Stimulated activated naive CD4-positive, alpha-beta T cell treated with Interleukin-2 at 50 U/mL for 16 hours (primary cell): Measurements from ENCODE around the gene CAV1.
"Not testable (repeated sequence)": the region's sequence is repeated elsewhere in the genome, so short reads cannot be mapped to it uniquely, and the experiment has no call there.

Experiments used
- DNase-seq: peaks from one replicate; lab custom pipeline; 2025; lab: John Stamatoyannopoulos, UW

CAV1 gene, protein sequence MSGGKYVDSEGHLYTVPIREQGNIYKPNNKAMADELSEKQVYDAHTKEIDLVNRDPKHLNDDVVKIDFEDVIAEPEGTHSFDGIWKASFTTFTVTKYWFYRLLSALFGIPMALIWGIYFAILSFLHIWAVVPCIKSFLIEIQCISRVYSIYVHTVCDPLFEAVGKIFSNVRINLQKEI

GRCh38 chr7:116524609-116525297 is at the start of gene CAV1:
Gene CAV1 (plus strand): TSS chr7:116525036. CDS start chr7:116525063, 27 bp downstream.
- DNase-seq = peak; percentile 19

- no peak for DNase-seq
Observed at GRCh38 chr7:116477625-116478024, 47.2 kb upstream of the CAV1 start.

- no peak for DNase-seq
Observed at GRCh38 chr7:116478834-116479233, 46.0 kb upstream of the CAV1 start.

GRCh38 chr7:116483271-116483942 is 41.4 kb upstream of the CAV1 start:
- no peak for DNase-seq

- not testable (repeated sequence) for DNase-seq
Observed at GRCh38 chr7:116484389-116484788, 40.4 kb upstream of the CAV1 start.

GRCh38 chr7:116487907-116488521 is 36.8 kb upstream of the CAV1 start:
- DNase-seq = no peak

GRCh38 chr7:116490351-116490750 is 34.5 kb upstream of the CAV1 start:
- no peak for DNase-seq

GRCh38 chr7:116491887-116492653 is 32.8 kb upstream of the CAV1 start:
- no peak for DNase-seq

- DNase-seq = no peak
Observed at GRCh38 chr7:116492654-116493109, 32.2 kb upstream of the CAV1 start.

DNA sequence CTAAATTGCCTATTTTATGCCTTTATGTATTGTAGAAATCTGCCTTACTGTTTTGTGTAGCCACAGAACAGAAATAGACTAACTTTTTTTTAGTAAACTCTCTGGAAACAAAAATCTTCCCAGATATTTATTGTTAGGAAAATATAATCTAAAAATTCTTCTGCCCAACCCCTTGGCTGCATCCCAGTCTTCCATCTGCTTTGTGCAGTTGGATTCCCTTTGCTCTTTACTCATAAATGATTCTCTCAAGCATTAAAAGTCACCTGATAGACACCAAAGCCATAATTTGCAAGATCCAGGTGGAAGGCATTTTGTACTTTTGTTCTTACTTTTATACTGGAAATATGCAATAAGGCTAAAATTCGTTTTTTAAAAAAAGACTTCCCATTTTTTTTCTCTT is 31.4 kb upstream of the CAV1 start:
- no peak for DNase-seq

DNA sequence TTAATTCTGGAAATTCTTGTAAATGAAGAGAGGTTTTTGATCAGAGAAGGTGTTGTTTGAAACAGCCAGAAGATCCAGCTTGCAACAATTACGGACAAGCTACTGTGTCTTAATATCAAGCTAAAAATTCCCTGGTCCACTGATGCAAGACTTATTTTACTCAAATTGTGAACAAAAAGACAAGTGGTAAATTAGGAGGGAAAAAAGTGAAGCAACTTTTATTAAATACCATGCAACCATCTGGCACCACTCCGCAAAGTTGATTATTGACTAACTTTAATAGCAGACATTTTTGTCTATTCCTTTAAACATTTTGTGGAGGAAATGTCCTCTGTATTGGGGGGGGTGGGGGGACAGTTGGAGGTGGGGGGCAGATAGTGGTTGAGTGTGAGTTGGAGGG is 30.4 kb upstream of the CAV1 start:
- no peak for DNase-seq

DNA sequence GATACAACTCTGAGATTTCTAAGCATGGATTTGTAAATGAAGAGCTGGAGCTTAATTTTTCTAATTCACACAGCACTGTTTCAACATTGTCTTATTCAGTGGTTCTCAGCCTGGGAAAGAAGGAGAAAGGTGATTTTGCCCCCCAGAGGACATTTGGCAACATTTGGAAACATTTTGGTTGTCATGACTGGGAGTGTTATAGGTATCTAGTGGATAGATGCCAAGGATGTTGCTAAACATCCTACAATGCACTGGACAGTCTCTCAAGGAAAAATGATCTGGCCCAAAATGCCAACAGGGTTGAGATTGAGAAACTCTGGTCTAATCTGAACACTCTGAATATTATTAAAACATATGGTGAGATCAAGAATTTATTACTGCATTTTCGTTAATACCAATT is 29.1 kb upstream of the CAV1 start:
- DNase-seq = no peak

GRCh38 chr7:116496653-116497052 is 28.2 kb upstream of the CAV1 start:
- no peak for DNase-seq

- no peak for DNase-seq
Observed at GRCh38 chr7:116497708-116498107, 27.1 kb upstream of the CAV1 start.

GRCh38 chr7:116499168-116500077 is 25.4 kb upstream of the CAV1 start, which contains the start of gene CAV2:
Gene CAV2 (plus strand): TSS chr7:116499738. CDS start chr7:116499782, 44 bp downstream.
- DNase-seq = peak; percentile 11

GRCh38 chr7:116500078-116500853 is 24.6 kb upstream of the CAV1 start:
- peak; percentile 37 for DNase-seq

DNA sequence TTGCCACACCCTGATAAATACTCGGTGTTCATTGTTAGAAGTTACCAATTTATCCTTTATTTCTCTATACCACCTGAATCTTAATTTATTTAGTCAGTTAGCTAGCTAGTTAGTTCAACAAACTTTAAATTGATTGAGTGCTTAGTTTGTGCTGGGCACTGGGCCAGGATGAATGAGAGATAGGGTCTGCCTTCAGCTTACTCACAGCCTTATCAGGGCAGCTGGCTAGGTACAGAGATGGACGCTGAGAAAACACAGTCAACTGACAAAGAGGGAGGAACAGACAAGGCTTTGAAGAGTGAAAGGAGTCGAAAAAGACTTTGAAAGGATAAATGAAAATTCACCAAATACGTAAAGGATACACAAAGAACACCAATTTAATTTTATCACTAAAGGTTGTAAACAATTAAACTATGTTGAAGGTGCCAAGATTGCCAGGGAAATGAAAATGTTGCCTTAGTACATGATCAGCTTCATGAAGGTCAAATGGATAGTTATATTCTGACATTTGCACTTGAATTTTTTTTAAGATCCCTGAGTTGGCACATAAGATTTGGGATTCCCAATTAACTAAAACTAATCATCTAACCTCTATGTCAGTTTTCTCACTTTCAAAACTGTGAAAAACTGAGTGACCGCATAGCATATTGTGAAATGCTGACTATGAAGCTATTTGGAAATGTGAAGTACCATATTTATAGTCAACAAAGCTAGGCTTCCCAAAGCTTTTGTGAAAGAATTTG is 23.2 kb upstream of the CAV1 start:
- DNase-seq = no peak

GRCh38 chr7:116502201-116503096 is 22.4 kb upstream of the CAV1 start:
- DNase-seq = no peak
